ENCODE measurements around the gene SLC13A3. TPM values are rescaled to one million over a fixed set of nuclear protein-coding genes. Genes with fewer than 3 reads are reported as not detected.

SLC13A3 gene
- total RNA-seq, 1 donor from 2014 or later = 1.8 TPM

GRCh38 chr20:46523108-46523507, 128.2 kb downstream of the SLC13A3 start:
- no peak for DNase-seq

GRCh38 chr20:46520976-46521579, 130.2 kb downstream of the SLC13A3 start:
- DNase-seq = no peak

DNA sequence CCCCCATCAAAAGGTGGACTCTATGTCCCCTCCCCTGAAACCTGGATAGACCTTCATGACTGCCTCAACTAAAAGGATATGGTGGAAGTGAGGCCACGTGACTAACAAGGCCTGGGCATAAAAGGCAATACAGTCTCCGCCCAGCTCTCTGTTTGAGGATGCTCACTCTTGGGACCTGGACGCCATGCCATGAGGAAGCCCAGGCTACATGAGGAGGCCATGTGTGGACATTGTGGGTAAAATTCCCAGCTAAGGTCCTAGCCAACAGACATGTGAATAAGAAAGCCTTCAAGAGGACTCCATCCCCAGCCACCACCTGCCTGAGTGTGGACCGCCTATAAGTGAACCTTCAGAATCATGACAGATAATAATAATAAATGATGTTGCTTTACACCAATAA, 130.7 kb downstream of the SLC13A3 start:
- no peak for DNase-seq

DNA sequence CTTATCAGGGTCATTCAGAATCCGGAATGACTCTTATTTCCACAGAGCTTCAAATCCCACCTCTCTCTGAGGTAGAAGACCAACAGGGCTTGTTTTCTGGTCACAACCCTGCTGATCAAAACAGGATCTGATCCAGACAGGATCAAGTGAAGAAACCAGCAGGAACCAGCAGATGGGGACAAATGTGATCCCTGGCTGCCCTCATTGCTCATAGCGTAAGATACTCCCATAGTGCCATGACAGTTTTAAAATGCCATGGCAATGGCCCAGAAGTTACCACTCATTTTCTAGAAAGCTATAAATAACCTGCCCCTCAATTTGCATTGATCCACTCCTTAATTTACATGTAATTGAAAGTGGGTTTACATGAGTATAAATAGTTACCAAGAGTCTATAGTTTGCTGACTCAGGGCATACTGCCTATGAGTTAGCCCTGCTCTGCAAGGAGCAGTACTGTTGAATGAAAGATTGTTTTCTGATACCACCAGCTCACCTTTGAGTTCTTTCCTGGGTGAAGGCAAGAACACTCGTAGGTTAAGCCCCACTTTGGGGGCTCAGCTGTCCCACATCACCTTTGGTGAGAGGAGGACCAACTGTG, 131.7 kb downstream of the SLC13A3 start:
- no peak for DNase-seq

DNA sequence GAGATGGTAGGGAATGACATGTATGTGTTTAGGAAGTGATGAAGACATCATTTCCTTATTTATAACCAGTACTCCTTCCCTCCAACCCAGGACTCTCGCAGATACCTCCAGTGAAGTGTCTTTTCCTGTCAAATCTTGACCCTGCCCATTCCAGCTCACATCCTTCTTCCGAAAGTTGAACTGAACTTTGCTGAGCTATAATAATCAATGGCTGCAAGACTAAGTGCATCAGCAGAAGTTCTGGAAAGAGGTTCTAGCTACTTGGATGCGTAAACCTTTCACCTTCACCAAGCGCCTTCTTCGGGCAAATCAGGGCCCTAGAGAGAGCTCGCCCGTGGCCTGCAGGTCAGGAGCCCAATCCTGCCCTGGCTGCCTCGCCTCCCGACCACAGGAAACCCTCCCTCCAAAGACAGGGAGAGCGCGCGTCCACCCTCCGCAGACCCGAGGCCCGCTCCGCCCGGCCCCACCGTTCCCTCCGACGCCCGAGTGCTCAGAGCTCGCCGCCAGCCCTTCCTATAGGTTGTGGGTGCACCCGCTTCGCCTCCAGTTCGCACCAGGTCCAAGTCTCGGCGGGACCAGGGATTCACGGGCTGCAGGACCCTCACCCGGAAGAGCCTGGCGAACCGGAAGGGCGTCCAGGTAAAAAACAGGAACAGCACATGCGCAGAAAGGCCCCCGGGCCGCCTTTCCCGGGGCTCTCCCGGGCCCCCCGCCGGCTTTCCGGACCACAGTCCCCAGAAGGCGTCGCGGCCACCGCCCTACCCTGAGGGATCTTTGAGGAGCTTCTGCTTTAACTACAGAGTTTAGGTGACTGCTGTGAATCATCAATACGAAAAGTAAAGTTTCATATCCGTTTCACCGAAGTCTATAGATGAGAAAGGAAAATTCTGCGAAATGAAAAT, 138.1 kb downstream of the SLC13A3 start, which contains the start of gene ZNF334:
Gene ZNF334 (minus strand): TSS at position 617 of the 902 bp plus-strand sequence. CDS start 1,457 bp downstream, outside the sequence.
- peak; percentile 6 for DNase-seq

GRCh38 chr20:46509523-46509922, 141.7 kb downstream of the SLC13A3 start:
- no peak for DNase-seq

Other genes with a start within 250 kb of the SLC13A3 start
- gene ELMO2, start 244.8 kb downstream of the SLC13A3 start, total RNA-seq = 33.5 TPM
- gene ZNF334, start 137.9 kb downstream of the SLC13A3 start, total RNA-seq = 7.6 TPM
- gene OCSTAMP, start 100.8 kb downstream of the SLC13A3 start, total RNA-seq = not detected
- 17.5 TPM for gene TP53RK, start 38.0 kb upstream of the SLC13A3 start, total RNA-seq
- gene SLC2A10, start 58.2 kb upstream of the SLC13A3 start, total RNA-seq = 16.0 TPM
- gene EYA2, start 243.4 kb upstream of the SLC13A3 start, total RNA-seq = 0.59 TPM